Measurements from ENCODE around the gene CHSY3.

The CHSY3 gene

DNA sequence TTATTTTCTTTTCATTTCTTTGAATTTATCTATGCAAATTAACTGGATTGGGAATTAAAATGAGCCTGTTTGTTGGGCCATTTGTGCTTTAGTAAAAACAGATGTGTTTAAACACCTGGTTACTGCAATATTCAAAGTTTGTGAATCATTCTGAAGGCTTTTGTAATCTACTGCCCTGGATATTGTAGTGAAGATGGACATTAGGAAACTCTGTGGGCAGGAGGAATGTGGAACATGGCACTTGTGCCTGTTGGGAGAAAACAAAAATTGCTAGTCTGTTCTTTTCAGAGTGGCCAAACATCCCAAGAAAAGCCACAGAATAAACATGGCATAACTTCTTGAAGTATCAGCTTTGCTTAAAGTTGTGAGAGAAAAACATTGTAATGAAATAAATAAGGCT is 40.8 kb downstream of the CHSY3 start:
- Histone ChIP-seq H2BK120ac (ENCODE audit: insufficient read depth, low read length, poor library complexity) (no peak overlapping the region), H3K27ac (ENCODE audit: low read depth, low read length) (no peak overlapping the region), H3K4me3 (ENCODE audit: low read depth, low read length) (no peak overlapping the region), H3K27me3 (ENCODE audit: insufficient read depth, low read length) (no peaks in the 10 kb centered on the region), H4K91ac (ENCODE audit: low read depth, low read length) (no peak overlapping the region), H3K79me2 (ENCODE audit: control insufficient read depth, insufficient read depth, low read length, poor library complexity) (no peaks in the 10 kb centered on the region), H3K9ac (ENCODE audit: low read length) (no peak overlapping the region), H3K4ac (ENCODE audit: low read depth, low read length) (no peak overlapping the region), H2AFZ (ENCODE audit: insufficient read depth, low read length, poor library complexity) (no peak overlapping the region), H3K4me1 (ENCODE audit: control insufficient read depth in 1 of 2, insufficient read depth in 2 of 2, low read length in 2 of 2) (no peaks in the 10 kb centered on the region), H2BK12ac (ENCODE audit: low read length) (no peak overlapping the region), H3K9me3 (ENCODE audit: insufficient read depth, low read depth, low read length) (no peaks in the 10 kb centered on the region), H4K8ac (ENCODE audit: low read depth, low read length) (no peak overlapping the region), H3K36me3 (ENCODE audit: control insufficient read depth in 1 of 2, insufficient read depth in 2 of 2, low read length in 2 of 2) (no peaks in the 10 kb centered on the region), H3K14ac (ENCODE audit: low read length) (no peak overlapping the region), H2BK5ac (ENCODE audit: low read depth, low read length, poor library complexity) (no peak overlapping the region), H4K12ac (ENCODE audit: low read depth, low read length) (no peak overlapping the region), H3K23ac (ENCODE audit: low read length) (no peak overlapping the region), H3K4me2 (ENCODE audit: low read length) (no peak overlapping the region), H2AK5ac (ENCODE audit: low read length) (no peak overlapping the region), H3K18ac (ENCODE audit: low read length) (no peak overlapping the region), H3K79me1 (ENCODE audit: low read length) (no peaks in the 10 kb centered on the region)
- peak in 1 of 2 donors; percentile 5 for DNase-seq

DNA sequence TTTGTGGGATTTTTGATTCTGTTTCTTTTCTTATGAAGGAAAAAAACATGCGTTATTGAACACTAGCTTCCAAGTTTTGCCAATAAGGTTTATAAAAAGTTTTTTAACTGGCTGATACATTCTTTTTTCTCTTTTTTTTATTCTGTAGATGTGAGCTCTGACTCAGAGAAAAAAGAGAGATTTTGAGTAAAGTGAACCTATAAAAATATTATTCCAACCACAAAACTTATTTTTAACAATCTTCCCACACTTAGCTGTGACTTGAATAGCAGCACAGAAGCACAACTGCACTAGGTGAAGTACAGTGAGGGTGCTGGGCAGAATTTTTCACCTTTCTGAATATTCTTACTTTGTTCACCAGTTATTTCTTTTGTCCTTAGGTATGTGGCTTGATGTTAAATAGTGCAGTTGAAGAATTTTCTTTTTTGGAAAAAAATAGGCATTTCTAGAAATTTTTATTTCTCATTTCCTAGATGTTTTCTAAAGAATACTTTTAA is 41.6 kb downstream of the CHSY3 start:
- WGBS (ENCODE audit: extremely low coverage, insufficient coverage, insufficient read length): no CpG with 5 or more reads among the region's 1 CpG
- Histone ChIP-seq H3K79me1 (ENCODE audit: low read length) (no peaks in the 10 kb centered on the region), H3K14ac (ENCODE audit: low read length) (no peak overlapping the region), H3K4ac (ENCODE audit: low read depth, low read length) (no peak overlapping the region), H3K36me3 (ENCODE audit: control insufficient read depth in 1 of 2, insufficient read depth in 2 of 2, low read length in 2 of 2) (no peaks in the 10 kb centered on the region), H3K27ac (ENCODE audit: low read depth, low read length) (no peak overlapping the region), H2AK5ac (ENCODE audit: low read length) (no peak overlapping the region), H2AFZ (ENCODE audit: insufficient read depth, low read length, poor library complexity) (no peak overlapping the region), H2BK5ac (ENCODE audit: low read depth, low read length, poor library complexity) (no peak overlapping the region), H3K79me2 (ENCODE audit: control insufficient read depth, insufficient read depth, low read length, poor library complexity) (no peaks in the 10 kb centered on the region), H4K8ac (ENCODE audit: low read depth, low read length) (no peak overlapping the region), H3K4me1 (ENCODE audit: control insufficient read depth in 1 of 2, insufficient read depth in 2 of 2, low read length in 2 of 2) (no peaks in the 10 kb centered on the region), H4K12ac (ENCODE audit: low read depth, low read length) (no peak overlapping the region), H2BK12ac (ENCODE audit: low read length) (no peak overlapping the region), H3K4me3 (ENCODE audit: low read depth, low read length) (no peak overlapping the region), H4K91ac (ENCODE audit: low read depth, low read length) (no peak overlapping the region), H3K18ac (ENCODE audit: low read length) (no peak overlapping the region), H3K9ac (ENCODE audit: low read length) (no peak overlapping the region), H2BK120ac (ENCODE audit: insufficient read depth, low read length, poor library complexity) (no peak overlapping the region), H3K9me3 (ENCODE audit: insufficient read depth, low read depth, low read length) (no peaks in the 10 kb centered on the region), H3K27me3 (ENCODE audit: insufficient read depth, low read length) (no peaks in the 10 kb centered on the region), H3K4me2 (ENCODE audit: low read length) (no peak overlapping the region), H3K23ac (ENCODE audit: low read length) (no peak overlapping the region)
- DNase-seq: no peak

DNA sequence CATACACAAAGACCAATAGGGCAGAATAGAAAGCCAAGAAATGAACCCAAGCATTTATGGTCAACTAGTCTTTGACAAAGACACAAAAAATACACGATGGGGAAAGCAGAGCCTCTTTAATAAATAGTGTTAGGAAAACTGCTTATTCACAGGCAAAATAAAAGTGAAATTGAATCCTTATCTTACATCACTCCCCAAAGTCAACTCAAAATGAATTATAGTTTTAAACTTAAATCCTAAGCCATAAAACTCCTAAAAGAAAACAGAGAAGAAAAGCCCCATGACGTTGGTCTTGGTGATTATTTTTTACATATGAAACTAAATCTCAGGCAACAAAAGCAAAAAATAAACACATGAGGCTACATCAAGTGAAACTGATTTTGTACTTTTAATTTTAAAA is 46.8 kb downstream of the CHSY3 start:
- Histone ChIP-seq H2BK120ac (ENCODE audit: insufficient read depth, low read length, poor library complexity) (no peak overlapping the region), H2AFZ (ENCODE audit: insufficient read depth, low read length, poor library complexity) (no peak overlapping the region), H3K4me3 (ENCODE audit: low read depth, low read length) (no peak overlapping the region), H2AK5ac (ENCODE audit: low read length) (no peak overlapping the region), H3K9me3 (ENCODE audit: insufficient read depth, low read depth, low read length) (no peaks in the 10 kb centered on the region), H3K9ac (ENCODE audit: low read length) (no peak overlapping the region), H2BK5ac (ENCODE audit: low read depth, low read length, poor library complexity) (no peak overlapping the region), H3K27ac (ENCODE audit: low read depth, low read length) (no peak overlapping the region), H4K8ac (ENCODE audit: low read depth, low read length) (no peak overlapping the region), H3K18ac (ENCODE audit: low read length) (no peak overlapping the region), H2BK12ac (ENCODE audit: low read length) (no peak overlapping the region), H3K4me2 (ENCODE audit: low read length) (no peak overlapping the region), H3K36me3 (ENCODE audit: control insufficient read depth in 1 of 2, insufficient read depth in 2 of 2, low read length in 2 of 2) (no peaks in the 10 kb centered on the region), H3K27me3 (ENCODE audit: insufficient read depth, low read length) (no peaks in the 10 kb centered on the region), H4K12ac (ENCODE audit: low read depth, low read length) (no peak overlapping the region), H3K4me1 (ENCODE audit: control insufficient read depth in 1 of 2, insufficient read depth in 2 of 2, low read length in 2 of 2) (no peaks in the 10 kb centered on the region), H4K91ac (ENCODE audit: low read depth, low read length) (no peak overlapping the region), H3K79me1 (ENCODE audit: low read length) (no peaks in the 10 kb centered on the region), H3K23ac (ENCODE audit: low read length) (no peak overlapping the region), H3K4ac (ENCODE audit: low read depth, low read length) (no peak overlapping the region), H3K14ac (ENCODE audit: low read length) (no peak overlapping the region), H3K79me2 (ENCODE audit: control insufficient read depth, insufficient read depth, low read length, poor library complexity) (no peaks in the 10 kb centered on the region)
- DNase-seq: no peak
- no CpG with 5 or more reads among the region's 2 CpGs for WGBS (ENCODE audit: extremely low coverage, insufficient coverage, insufficient read length)

DNA sequence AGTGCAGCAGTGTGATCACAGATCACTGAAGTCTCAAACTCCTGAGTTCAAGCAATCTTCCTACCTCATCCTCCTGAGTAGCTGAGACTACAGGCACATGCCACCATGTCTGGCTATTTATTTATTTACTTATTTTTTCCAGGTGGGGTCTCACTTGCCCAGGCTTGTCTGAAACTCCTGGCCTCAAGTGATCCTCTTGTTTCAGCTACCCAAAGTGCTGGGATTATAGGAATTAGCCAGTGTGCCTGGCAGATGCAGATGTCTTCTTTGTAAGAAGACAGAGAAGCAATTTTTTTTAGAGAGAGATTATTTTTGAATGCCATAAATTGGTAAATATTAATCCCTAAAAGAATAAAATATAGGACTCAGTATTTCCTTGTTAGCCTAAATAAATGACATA is 54.3 kb downstream of the CHSY3 start:
- Histone ChIP-seq H3K9ac (ENCODE audit: low read length) (no peak overlapping the region), H2AK5ac (ENCODE audit: low read length) (no peak overlapping the region), H2AFZ (ENCODE audit: insufficient read depth, low read length, poor library complexity) (no peak overlapping the region), H3K23ac (ENCODE audit: low read length) (no peak overlapping the region), H3K4me1 (ENCODE audit: control insufficient read depth in 1 of 2, insufficient read depth in 2 of 2, low read length in 2 of 2) (no peaks in the 10 kb centered on the region), H3K79me2 (ENCODE audit: control insufficient read depth, insufficient read depth, low read length, poor library complexity) (no peaks in the 10 kb centered on the region), H3K27me3 (ENCODE audit: insufficient read depth, low read length) (no peaks in the 10 kb centered on the region), H2BK120ac (ENCODE audit: insufficient read depth, low read length, poor library complexity) (no peak overlapping the region), H3K14ac (ENCODE audit: low read length) (no peak overlapping the region), H3K4me2 (ENCODE audit: low read length) (no peak overlapping the region), H2BK12ac (ENCODE audit: low read length) (no peak overlapping the region), H2BK5ac (ENCODE audit: low read depth, low read length, poor library complexity) (no peak overlapping the region), H3K27ac (ENCODE audit: low read depth, low read length) (no peak overlapping the region), H3K4me3 (ENCODE audit: low read depth, low read length) (no peak overlapping the region), H3K79me1 (ENCODE audit: low read length) (no peaks in the 10 kb centered on the region), H3K4ac (ENCODE audit: low read depth, low read length) (no peak overlapping the region), H4K91ac (ENCODE audit: low read depth, low read length) (no peak overlapping the region), H3K36me3 (ENCODE audit: control insufficient read depth in 1 of 2, insufficient read depth in 2 of 2, low read length in 2 of 2) (no peaks in the 10 kb centered on the region), H3K9me3 (ENCODE audit: insufficient read depth, low read depth, low read length) (no peaks in the 10 kb centered on the region), H3K18ac (ENCODE audit: low read length) (no peak overlapping the region), H4K8ac (ENCODE audit: low read depth, low read length) (no peak overlapping the region), H4K12ac (ENCODE audit: low read depth, low read length) (no peak overlapping the region)
- DNase-seq: no peak

DNA sequence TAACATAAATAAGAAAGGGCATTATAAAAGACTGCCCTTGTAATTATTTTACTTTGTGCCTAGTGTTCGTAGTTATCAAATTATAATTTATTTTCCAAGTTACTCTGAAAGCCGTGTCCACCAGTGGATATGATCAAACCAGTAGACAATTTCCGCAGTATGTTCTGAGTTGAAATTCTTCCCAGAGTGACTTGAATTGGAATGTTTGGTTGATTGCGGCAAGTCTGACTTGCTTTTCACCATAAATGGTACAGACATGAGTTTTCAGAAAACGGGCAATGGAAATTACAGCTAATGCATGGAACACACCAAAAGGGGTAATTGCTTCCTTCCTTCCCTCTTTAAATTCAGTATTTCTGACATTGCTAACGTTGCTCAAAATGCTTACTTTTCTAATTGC is 56.6 kb downstream of the CHSY3 start:
- H3K36me3 ChIP-seq (ENCODE audit: control insufficient read depth in 1 of 2, insufficient read depth in 2 of 2, low read length in 2 of 2): no peaks in the 10 kb centered on the region
- no CpG with 5 or more reads among the region's 6 CpGs for WGBS (ENCODE audit: extremely low coverage, insufficient coverage, insufficient read length)
- no peak overlapping the region for H3K18ac ChIP-seq (ENCODE audit: low read length)
- no peak overlapping the region for H2BK5ac ChIP-seq (ENCODE audit: low read depth, low read length, poor library complexity)
- no peak overlapping the region for H4K12ac ChIP-seq (ENCODE audit: low read depth, low read length)
- H3K27me3 ChIP-seq (ENCODE audit: insufficient read depth, low read length): no peaks in the 10 kb centered on the region
- H4K91ac ChIP-seq (ENCODE audit: low read depth, low read length): no peak overlapping the region
- H3K79me2 ChIP-seq (ENCODE audit: control insufficient read depth, insufficient read depth, low read length, poor library complexity): no peaks in the 10 kb centered on the region
- H3K23ac ChIP-seq (ENCODE audit: low read length): no peak overlapping the region
- H2BK12ac ChIP-seq (ENCODE audit: low read length): no peak overlapping the region
- H3K9me3 ChIP-seq (ENCODE audit: insufficient read depth, low read depth, low read length): no peaks in the 10 kb centered on the region
- no peak overlapping the region for H3K4me2 ChIP-seq (ENCODE audit: low read length)
- H3K4ac ChIP-seq (ENCODE audit: low read depth, low read length): no peak overlapping the region
- H2AFZ ChIP-seq (ENCODE audit: insufficient read depth, low read length, poor library complexity): no peak overlapping the region
- no peak overlapping the region for H3K9ac ChIP-seq (ENCODE audit: low read length)
- H3K27ac ChIP-seq (ENCODE audit: low read depth, low read length): no peak overlapping the region
- H2BK120ac ChIP-seq (ENCODE audit: insufficient read depth, low read length, poor library complexity): no peak overlapping the region
- no peak overlapping the region for H2AK5ac ChIP-seq (ENCODE audit: low read length)
- no peaks in the 10 kb centered on the region for H3K79me1 ChIP-seq (ENCODE audit: low read length)
- no peak overlapping the region for H4K8ac ChIP-seq (ENCODE audit: low read depth, low read length)
- no peak for DNase-seq
- H3K14ac ChIP-seq (ENCODE audit: low read length): no peak overlapping the region
- no peak overlapping the region for H3K4me3 ChIP-seq (ENCODE audit: low read depth, low read length)
- H3K4me1 ChIP-seq (ENCODE audit: control insufficient read depth in 1 of 2, insufficient read depth in 2 of 2, low read length in 2 of 2): no peaks in the 10 kb centered on the region
